GM19467 (cell line): ENCODE results near the gene CRYZ.
A peak's percentile ranks its signal among the peaks of the same experiment; 100 is the strongest.
"Not testable (repeated sequence)": the region's sequence is repeated elsewhere in the genome, so short reads cannot be mapped to it uniquely, and the experiment has no call there.

Experiments
- ATAC-seq: cut with Tn5 transposase; IDR thresholded peaks from one replicate; pipeline ENCODE4 v1.9.1; 2021; ENCODE audit warnings: mild to moderate bottlenecking, moderate library complexity; ENCODE audit not compliant: unreplicated experiment

The CRYZ gene

GRCh38 chr1:74681851-74682250 is 51.0 kb downstream of the CRYZ start:
- ATAC-seq: peak; percentile 2

- peak; percentile 70 for ATAC-seq
Observed at GRCh38 chr1:74681449-74681848, 51.4 kb downstream of the CRYZ start.

- peak; percentile 32 for ATAC-seq
Observed at GRCh38 chr1:74681001-74681400, 51.8 kb downstream of the CRYZ start.

DNA sequence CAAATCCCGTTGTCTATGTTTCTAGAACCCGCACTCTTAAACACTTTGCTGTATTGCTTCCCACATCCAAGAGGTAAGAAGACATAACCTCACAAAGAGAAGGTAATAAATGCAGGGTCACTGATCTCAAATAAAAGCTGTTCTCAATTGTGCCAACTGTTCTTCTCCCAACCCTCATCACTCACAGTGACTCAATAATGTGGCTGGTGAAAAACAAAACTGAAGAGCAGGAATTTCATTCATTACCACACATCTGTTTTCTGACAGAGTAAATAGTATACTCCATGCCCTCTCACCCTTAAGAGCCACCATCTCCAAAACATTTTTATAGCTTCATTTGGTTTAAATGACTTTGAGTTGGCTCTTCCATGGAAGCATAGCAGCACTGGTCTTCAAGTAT is 53.0 kb downstream of the CRYZ start:
- ATAC-seq: no peak

- ATAC-seq: no peak
Observed at GRCh38 chr1:74677926-74678325, 54.9 kb downstream of the CRYZ start.

GRCh38 chr1:74674278-74675048 is 58.4 kb downstream of the CRYZ start:
- no peak for ATAC-seq

DNA sequence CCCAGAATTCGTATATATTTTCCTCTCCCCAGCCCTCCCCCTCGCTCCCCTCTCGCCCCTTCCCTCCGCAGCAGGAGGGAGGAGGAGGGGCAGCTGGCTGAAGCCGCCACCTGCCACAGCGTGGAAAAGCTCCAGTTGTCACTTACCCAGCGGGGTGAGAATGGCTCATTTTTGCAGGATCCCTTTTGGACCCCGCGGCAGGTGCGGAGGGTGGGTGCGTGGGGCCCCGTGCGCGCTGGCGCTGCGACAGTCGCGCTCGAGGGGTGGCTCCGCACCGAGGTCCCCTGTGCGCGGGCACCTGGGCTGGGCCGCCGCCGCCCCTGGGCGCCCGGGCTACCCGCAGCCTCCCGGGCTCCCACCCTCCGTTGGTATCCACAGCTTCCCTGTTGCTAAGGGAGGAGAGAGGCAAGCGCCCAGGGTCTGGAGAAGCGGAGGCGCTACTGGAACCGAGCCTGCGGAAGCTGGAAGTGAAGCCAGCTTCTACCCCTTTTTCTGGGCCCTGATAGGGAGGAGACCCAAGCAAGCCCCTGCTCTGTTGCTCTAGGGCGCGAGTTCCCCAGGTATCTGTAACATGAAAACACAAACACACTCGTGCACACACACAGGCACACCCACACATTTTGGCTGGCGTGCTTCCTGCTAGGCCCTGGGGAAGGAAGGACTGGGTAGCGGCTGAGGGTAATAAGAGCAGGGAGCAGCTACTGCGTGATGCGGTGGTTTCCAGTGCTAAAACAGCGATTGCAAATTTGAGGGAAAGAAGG is 59.3 kb downstream of the CRYZ start, which contains the start of gene ERICH3:
Gene ERICH3 (minus strand): TSS at position 442 of the 761 bp plus-strand sequence. CDS start 273 bp downstream, at position 169.
- ATAC-seq: peak; percentile 47

- not testable (repeated sequence) for ATAC-seq
Observed at GRCh38 chr1:74670866-74671265, 62.0 kb downstream of the CRYZ start.
